HTERT RPE-1 (cell line): ENCODE measurements around the gene CFP.
"Not testable (repeated sequence)": the region's sequence is repeated elsewhere in the genome, so short reads cannot be mapped to it uniquely, and the experiment has no call there.

ENCODE experiments used
- in situ Hi-C: fragments of 300-500 bp; cut with MboI; formaldehyde crosslinking; loops from 4 replicates; pipeline ENCODE4 v1.14.3; 2020; ENCODE audit warnings: low sequenced_read_pairs

CFP gene

DNA sequence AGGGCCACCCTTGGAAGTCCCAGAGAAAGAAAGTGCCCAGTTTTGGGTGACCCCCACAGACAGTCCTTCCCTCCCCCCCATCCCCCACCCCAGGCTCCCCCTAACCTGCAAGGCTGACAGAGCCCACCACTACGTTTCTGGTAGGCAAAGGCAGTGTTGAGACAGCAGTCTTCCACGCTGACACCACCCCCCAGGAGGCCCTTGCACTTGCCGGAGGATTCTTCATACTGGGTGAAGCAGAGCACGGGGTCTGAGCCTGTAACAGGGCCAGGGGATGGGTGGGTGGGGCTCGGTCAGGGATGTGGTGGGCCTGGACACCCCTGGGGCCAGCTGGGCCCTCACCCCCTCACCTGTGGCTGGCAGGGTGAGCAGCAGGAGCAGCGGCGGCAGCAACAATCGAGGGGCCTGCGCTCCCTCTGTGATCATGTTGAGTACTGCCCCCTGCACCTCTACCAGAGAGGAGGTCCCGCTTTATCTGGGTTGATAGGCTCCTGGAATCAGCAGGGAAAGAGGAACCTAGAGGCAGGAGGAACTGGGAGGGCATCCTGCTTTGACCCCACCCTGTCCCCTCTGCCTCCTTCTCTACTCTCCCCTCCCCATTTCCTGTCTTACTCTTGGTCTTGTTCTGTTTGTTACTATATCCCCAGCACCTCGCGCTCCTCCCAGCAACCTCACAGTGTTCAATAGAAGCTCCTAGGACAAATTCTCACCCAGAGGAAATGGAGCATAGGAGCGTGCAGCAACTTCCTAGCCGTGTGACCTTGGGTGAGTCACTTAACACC is at the start of gene CFP:
Gene CFP, minus strand, starts transcription at position 512 of the 782 bp plus-strand sequence. Its CDS starts 86 bp downstream, at position 426.
- in situ Hi-C loops = no loop called here

DNA sequence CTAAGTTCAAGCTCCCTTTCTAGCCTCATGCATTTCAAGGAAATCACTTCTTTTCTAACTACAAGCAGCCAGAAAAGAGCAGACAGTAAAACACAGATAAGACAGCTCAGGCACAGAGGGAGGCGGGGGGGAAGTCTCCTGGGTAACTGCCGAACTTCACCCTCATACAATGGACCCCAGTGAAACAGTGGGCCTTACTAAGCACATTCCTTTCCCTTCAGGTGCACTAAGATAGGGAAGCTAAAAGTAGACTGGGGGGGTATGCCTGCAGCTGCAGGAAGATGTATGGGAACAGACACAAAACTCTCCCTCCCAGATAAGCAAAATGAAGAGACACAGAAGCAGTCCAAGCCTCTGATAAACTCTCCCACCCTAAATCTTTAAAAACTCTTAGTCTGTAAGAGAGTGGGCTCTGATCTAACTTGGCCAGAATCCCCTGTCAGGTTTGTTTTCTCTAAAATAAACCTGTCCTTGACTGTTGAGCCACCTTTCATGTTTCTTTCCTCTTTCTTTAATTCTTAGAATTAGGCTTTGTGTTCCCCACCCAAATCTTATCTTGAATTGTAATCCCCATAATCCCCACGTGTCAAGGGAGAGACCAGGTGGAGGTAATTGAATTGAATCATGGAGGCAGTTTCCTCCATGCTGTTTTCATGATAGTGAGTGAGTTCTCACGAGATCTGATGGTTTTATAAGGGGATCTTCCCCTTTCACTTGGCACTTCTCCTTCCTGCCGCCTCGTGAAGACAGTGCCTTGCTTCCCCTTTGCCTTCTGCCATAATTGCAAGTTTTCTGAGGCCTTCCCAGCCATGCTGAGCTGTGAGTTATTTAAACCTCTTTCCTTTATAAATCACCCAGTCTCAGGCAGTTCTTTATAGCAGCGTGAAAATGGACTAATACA is 46.5 kb upstream of the CFP start:
- in situ Hi-C loops = not testable (repeated sequence)

DNA sequence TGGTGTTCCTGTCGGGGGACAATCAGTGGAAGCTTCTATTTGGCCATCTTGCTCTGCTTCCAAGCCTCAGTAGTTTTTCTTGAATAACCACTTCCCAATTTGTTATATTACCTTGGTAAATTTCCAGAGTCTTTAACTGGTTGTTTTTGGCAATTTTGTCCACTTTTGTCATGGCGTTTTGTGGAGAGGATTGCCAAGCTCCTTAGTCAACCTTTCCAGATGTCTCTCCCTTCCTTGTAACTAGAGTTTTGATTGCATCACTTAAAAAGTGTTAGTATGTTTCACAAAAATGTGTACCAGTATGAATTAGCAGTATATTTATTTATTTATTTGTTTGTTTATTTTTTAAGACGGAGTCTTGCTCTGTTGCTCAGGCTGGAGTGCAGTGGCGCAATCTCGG is 45.0 kb upstream of the CFP start:
- in situ Hi-C loops = no loop called here

DNA sequence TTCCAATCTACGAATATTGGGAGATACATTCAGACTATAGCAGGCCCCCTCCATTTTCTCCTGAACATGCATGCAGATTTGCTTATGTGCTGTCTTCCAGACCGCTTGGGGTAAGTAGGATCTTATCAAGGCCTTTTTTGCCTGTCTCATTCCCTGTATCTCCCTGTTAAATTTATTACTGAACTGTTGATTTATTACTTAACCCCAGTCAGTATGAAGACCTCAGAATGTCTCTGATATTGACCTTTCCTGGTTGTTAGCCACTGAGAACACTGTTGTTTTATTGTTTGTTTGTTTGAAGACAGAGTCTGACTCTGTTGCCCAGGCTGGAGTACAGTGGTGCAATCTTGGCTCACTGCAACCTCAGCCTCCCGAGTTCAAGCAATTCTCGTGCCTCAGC is 36.1 kb upstream of the CFP start:
- in situ Hi-C loops = not testable (repeated sequence)

DNA sequence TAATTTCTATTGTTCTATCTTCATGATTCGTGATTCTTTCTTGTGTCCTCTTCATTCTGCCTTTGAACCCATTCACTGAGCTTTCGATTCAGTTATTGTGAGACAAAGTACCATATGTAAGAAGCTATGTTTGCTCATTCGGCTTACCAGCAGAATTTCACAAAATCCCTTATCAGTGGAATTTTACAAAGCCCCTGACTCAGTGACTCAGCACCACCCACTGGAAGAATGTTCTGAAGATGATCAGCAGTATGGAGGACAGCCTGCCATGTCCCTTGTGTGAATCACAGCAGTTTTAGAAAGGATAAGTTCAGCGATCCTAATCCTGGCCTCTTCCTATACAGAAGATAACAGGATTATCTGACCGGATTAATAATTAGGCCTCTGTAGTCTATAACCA is 35.0 kb upstream of the CFP start:
- in situ Hi-C loops = no loop called here

DNA sequence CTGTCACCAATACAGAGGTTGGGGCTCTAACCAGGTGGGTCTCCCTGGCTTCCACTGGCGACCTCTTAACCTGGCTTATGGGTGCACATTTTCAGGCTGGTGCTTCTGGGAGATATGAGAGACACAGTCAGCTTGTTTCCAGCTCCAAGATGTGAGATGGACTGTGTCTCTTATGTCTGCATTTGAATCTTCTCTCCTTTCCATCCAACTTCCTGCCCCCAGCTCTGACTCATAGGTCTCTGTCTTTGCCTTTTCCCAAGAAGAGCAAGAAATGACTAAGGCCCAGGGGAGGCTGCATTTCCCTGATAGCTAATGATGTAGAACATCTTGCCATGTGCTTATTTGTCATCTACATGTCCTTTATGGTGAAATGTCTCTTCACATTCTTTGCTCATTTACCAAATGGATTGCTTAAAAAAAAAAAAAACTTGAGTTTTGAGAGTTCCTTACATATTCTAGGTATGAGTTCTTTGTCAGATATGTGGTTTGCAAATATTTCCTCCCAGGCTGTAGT is 32.5 kb upstream of the CFP start:
- in situ Hi-C loops = no loop called here

DNA sequence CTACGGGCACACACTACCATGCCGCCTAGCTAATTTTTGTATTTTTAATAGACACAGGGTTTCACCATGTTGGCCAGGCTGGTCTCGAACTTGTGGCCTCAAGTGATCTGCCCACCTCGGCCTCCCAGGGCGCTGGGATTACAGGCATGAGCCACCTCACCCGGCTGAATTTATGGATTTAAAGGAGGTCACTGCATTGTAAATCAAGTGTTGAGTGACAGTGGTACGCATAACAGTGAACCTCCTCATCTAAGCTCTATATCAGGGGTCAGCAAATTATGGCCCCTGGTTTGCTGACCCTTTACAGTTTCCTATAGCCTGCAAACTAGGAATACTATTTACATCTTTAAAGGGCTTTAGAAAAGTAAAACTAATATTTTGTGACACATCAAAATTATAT is 31.8 kb upstream of the CFP start:
- in situ Hi-C loops = no loop called here

DNA sequence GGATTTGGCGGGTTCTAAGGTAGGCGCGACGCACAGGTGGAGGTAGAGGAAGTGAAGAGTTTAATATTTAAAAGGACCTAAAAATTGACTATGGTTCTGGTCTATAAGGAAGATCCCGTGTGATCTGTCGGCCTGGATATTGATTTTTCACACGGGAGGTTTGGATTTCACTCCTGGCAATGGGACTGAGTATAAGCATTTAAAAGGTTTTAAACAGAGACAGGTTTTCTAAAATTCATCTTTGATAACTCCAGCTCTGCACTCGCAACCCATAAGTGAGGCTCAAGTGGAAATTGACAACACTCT is 29.6 kb upstream of the CFP start:
- in situ Hi-C loops = no loop called here

DNA sequence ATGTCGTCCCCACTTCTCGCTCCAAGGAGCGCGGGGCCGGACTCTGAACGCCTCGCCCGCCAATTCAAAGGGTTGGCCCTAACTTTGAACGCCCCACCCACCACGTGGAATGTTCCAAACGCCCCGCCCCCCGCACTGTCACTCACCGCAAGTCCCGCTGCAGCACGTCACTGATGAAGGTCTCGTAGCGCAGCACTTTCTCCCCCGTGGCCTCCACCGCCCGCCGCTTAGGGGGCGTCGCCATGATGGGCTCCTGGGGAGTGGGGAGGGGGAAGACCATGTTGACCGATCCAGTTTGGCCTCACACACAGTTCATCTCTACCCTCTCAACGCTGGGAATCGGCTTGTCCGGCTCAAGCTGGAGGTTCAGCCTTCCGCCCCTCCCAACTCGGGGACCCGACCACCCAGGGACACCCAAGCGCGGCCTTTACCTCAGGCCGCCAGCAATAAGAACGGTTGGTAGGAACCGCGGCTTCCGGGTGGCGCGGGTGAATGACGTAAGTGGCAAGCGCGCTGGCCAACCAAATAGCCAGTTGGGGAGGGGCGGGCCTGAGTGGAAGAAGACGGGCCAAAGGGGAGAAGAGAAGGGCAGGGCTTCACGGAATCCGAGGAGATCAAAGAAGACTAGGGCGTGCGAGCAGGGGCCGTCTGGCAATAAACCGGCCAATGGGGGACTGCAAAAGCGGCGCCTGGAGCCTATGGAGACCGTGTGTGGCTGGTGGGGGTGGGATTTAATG is 29.1 kb upstream of the CFP start, which contains the start of gene UXT:
Gene UXT, minus strand, starts transcription at position 497 of the 737 bp plus-strand sequence. Its CDS starts 253 bp downstream, at position 244.
- in situ Hi-C loops = no loop called here

DNA sequence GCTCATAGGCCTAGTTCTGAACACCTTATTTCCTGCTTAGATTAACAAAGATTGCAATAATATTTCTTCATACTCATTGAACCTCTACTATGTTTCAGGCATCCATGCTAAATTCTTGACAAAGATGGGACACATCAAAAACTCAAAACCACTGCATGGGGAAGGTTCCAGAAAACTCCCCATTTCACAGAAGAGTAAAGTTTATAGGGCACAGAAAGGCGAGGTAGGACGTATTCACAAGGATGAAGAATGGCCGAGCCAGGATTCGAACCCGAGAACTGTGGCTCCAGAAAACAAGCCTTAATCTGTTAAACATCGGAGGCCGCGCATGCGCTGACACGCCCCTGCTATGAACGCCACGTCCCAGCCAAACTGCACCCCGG is 28.6 kb upstream of the CFP start:
- in situ Hi-C loops = no loop called here

DNA sequence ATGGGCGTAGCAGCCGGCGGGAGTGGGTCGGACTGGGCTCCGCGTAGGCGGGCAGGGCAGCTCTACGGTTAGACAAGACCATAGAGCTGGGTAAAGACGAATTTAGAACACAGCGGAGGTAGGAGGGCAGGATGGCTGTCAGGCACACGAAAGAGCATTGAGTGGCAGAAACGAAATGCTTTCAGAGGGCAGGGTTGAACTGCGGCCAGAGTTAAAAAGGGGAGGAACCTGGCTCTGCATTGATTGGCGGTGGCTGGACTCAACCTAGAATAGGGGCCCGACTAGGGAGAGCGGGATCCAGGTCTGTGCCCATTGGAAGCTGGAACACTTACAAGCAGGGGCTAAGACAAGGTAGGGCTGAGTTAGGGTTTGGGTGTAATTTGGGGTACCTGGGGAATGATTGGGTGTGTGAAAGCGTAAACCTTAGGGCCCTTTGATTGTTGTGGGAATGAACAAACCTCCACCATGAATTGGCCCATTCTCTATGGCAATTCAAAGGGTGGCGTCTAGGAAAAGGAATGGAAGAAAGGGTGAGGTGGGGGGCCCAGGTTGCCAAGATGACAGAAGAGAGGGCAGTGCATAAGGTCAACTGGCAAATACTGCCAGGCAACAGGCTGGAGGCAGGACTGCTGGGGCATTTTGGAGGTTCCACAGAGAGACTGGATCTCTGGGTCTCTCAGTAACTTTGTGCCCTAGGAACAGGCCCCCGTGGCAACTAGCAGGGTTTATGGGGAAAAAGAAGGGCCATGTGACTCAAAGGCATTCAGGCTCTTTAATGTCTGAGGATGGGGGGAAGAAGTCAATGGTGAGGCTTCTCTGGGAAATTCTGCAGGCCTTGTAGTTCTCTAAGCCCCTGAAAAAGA is 21.5 kb upstream of the CFP start:
- in situ Hi-C loops = no loop called here

DNA sequence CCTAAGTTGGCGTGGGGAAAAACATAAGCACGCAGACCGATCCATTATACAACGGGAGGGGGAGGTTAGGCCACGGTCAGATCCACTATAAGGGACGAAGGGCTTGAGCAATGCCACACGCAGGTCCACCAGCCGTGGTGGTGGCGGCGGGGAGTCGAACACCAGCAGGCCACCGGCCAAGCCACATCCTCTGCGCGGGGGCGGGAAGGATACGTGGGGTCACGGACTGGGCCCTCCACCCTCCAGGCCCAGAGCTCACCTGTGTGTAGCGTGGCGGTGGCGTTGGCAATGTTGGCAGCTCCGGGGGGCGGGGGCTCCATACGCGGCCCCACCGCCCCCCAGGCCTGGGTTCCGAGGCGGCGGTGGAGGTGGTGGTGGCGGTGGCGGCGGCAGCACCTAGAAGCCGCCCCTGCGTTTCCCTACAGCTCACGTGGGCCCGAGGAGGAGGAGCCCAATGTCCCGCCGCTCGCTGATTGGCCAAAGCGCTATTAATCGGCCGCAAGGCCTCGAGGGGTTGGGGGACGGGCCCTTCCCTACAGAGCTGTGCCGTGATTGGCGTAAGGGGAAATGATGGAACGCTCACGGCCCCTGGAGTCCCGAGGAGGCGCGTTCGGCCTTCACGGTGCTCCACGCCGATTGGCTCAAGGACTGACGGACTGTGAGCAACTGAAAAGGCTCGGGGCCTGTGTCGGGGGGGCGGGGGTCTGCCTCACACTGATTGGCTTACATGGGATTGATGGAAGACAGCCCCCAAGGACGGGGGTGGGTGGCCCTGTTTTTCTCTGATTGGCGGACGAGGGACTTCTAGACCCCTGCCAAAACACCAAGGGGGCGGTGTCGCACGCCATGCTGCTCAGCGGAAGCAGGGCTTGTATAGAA is 20.7 kb upstream of the CFP start, which contains the start of gene ELK1:
Gene ELK1, minus strand, starts transcription at position 400 of the 879 bp plus-strand sequence. CDS start 9,122 bp downstream, outside the sequence.
- in situ Hi-C loops = no loop called here

DNA sequence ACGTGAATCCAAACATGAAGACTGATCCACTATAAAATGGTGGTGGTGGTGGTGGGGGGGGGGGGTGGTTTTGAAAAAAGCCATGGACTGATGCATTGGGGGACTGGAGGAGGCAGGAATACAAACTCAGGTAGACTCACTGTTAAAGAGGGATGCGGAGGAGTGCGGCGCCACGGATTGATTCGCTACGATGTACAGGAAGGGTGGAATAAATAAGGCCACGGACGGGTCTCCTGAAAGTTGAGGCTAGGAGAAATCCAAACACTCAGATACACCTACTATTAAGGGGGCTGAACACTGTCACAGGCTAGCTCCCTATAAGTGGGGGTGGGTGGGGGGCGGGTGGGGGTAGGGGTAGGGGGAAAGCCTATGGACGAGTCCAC is 20.0 kb upstream of the CFP start:
- in situ Hi-C loops = no loop called here

DNA sequence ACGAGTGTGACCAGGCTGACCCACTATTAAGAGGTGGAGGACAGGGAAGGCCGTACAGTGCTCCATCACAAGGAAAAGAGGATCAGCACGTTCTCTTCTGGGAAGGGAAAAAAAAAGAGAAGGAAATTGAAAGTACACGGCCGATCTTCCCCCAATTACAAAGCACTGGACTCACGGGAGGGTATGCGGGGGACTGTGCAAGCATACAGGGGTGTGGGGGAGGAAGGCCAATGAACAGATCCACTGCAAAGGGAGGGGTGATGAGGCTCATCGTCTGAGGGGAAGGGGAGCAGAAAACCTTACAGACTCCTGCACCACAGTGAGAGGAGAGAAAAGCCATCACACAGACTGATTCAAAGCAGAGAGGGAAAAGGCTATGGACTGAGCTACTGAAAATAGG is 19.5 kb upstream of the CFP start:
- in situ Hi-C loops = no loop called here

DNA sequence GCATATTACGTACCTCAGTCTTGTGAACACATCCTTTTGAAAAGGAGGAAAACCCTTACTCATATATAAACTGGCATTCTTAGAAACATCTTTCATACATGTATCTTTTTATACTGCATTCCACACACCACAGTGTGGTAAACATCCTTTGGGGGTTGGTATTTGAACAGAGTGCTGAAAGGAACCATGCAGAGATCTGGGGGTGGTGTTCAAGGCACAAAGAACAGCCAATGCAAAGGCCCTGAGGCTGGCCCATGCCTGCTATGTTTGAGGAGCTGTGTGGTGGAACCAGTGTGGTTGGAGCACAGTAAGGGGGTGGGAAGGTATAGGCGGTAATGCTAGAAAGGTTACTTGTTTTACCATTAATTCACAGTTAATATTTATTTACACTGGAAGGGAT is 18.6 kb upstream of the CFP start:
- in situ Hi-C loops = no loop called here

DNA sequence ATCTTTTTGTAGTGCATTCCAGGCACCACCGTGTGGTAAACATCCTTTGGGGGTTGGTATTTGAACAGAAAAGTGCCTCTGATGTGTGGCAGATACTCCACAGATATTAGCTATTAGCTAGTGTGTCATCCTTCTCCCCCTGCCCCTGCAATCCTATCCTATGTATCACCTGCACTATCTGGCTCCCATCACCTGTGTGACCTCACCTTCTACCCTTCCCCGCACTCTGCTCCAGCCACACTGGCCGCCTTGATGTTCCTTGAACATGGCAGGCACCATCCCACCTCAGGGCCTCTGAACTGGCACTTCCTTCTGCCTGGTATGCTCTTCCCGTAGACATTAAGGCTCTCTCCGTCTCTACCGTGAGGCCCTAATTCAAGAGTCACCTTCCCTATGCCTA is 16.9 kb upstream of the CFP start:
- in situ Hi-C loops = no loop called here

DNA sequence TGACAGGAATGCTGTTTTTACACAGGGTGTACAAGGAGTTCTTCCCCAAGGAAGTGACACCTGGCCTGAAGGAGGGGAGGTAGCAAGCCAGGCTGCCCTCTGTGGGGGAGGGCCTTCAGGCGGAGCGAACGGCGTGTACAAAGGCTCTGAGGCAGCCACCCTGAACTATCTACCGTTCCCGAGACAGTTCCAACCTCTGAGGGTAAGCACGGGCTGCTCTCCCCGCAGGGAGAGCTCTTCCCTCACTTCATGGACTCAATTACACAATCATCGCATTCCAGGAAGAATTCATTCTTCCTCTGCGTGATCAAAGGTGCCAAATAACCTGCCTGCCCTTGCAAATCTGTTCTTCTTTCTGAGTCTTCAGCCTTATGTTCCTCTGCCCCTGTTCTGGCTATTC is 15.8 kb upstream of the CFP start:
- in situ Hi-C loops = no loop called here

DNA sequence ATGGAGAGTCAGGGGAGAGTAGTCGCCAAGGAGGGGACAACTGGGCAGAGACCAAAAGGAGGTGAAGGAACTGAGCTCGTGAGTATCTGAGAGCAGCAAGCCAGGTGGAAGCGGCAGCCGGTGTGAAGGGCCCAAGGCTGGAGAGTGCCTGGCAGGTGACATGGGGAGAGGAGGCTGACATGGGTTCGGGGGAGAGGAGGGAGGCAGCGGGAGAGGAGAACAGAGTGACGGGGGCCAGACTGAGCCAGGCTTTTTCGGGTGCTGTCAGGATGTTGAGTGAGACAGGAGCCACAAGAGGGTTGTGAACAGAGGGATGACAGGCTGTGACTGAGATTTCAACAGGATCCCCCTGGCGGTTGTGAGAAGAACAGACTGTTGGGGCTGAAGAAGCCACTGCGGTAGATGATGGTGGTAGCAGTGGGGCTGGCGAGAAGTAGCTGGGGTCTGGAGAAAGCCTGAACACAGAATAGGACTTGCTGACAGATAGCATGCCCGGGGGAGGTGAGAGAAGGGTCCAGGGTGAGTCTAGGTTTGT is 14.9 kb upstream of the CFP start:
- in situ Hi-C loops = no loop called here

DNA sequence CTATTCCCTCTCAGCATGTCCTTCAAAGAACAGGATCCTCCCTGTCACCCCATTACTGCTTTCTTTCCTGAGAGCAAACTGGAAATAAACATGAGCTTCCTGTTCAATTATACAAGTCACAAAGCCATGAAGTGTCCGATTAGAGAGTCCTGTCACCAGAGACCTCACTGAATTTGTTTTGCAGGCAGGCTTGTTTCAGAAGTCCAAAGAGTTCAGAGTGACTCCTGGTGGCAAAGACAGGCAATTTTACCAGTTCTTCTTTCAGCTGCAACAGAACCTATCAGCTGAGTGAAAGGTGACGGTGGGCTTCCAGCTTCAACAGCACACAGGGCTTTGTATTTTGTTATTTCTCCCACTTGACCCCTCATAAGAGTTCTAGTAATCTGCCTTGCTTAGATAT is 14.2 kb upstream of the CFP start:
- in situ Hi-C loops = no loop called here
